Trophoblast cell (in vitro differentiated cells and primary cell): ENCODE data around the gene SEMA3A.

Source experiments
- DNase-seq, 2 donors: peaks; one replicate each; pipeline ENCODE4 v3.0.0-alpha.2; 2016
- H2AFZ ChIP-seq: 2 replicates; pipeline ENCODE4 v1.6.1; 2013; ENCODE audit warnings: low read length, moderate library complexity, mild to moderate bottlenecking; ENCODE audit not compliant: insufficient read depth, poor library complexity
- H2AK5ac ChIP-seq: 2 replicates; pipeline ENCODE4 v1.6.1; 2013; ENCODE audit warnings: mild to moderate bottlenecking, low read length
- H2BK120ac ChIP-seq: 2 replicates; pipeline ENCODE4 v1.6.1; 2013; ENCODE audit warnings: low read length, mild to moderate bottlenecking, moderate library complexity; ENCODE audit not compliant: insufficient read depth, poor library complexity
- H2BK12ac ChIP-seq: 2 replicates; pipeline ENCODE4 v1.6.1; 2013; ENCODE audit warnings: mild to moderate bottlenecking, low read length, moderate library complexity
- H2BK5ac ChIP-seq: 2 replicates; pipeline ENCODE4 v1.6.1; 2013; ENCODE audit warnings: low read length, low read depth, moderate library complexity, mild to moderate bottlenecking; ENCODE audit not compliant: poor library complexity
- H3K14ac ChIP-seq: 2 replicates; pipeline ENCODE4 v1.6.1; 2013; ENCODE audit warnings: mild to moderate bottlenecking, low read length
- H3K18ac ChIP-seq: 2 replicates; pipeline ENCODE4 v1.6.1; 2013; ENCODE audit warnings: mild to moderate bottlenecking, low read length
- H3K23ac ChIP-seq: 2 replicates; pipeline ENCODE4 v1.6.1; 2013; ENCODE audit warnings: low read length
- H3K27ac ChIP-seq: 2 replicates; pipeline ENCODE4 v1.5.1; 2013; ENCODE audit warnings: low read depth, mild to moderate bottlenecking, inconsistent platforms, low read length, moderate library complexity
- H3K27me3 ChIP-seq: 2 replicates; pipeline ENCODE4 v1.6.1; 2013; ENCODE audit warnings: inconsistent platforms, mild to moderate bottlenecking, low read length, moderate library complexity; ENCODE audit not compliant: insufficient read depth
- H3K36me3 ChIP-seq, 2 experiments: 1 replicate in 1 of 2; 2 replicates in 1 of 2; pipeline ENCODE4 v1.6.1; 2013; ENCODE audit warnings: low read length in 2 of 2, mild to moderate bottlenecking in 2 of 2, moderate library complexity in 1 of 2; ENCODE audit not compliant: insufficient read depth in 2 of 2, control insufficient read depth in 1 of 2
- H3K4ac ChIP-seq: 2 replicates; pipeline ENCODE4 v1.6.1; 2013; ENCODE audit warnings: low read depth, mild to moderate bottlenecking, low read length, moderate library complexity
- H3K4me1 ChIP-seq, 2 experiments: 1 replicate in 1 of 2; 2 replicates in 1 of 2; pipeline ENCODE4 v1.6.1; 2013; ENCODE audit warnings: low read length in 2 of 2, mild to moderate bottlenecking in 2 of 2, moderate library complexity in 1 of 2; ENCODE audit not compliant: insufficient read depth in 2 of 2, control insufficient read depth in 1 of 2
- H3K4me2 ChIP-seq: 2 replicates; pipeline ENCODE4 v1.6.1; 2013; ENCODE audit warnings: inconsistent platforms, mild to moderate bottlenecking, low read length, moderate library complexity
- H3K4me3 ChIP-seq: 2 replicates; pipeline ENCODE4 v1.5.1; 2013; ENCODE audit warnings: mild to moderate bottlenecking, low read depth, low read length, inconsistent platforms
- H3K79me1 ChIP-seq: one replicate; pipeline ENCODE4 v1.6.1; 2013; ENCODE audit warnings: low read length
- H3K79me2 ChIP-seq: 2 replicates; pipeline ENCODE4 v1.6.1; 2013; ENCODE audit warnings: low read length, mild to moderate bottlenecking; ENCODE audit not compliant: control insufficient read depth, insufficient read depth, poor library complexity
- H3K9ac ChIP-seq: 2 replicates; pipeline ENCODE4 v1.6.1; 2013; ENCODE audit warnings: mild to moderate bottlenecking, low read length
- H3K9me3 ChIP-seq: 2 replicates; pipeline ENCODE4 v1.6.1; 2013; ENCODE audit warnings: low read depth, mild to moderate bottlenecking, control low read depth, inconsistent platforms, low read length; ENCODE audit not compliant: insufficient read depth
- H4K12ac ChIP-seq: 2 replicates; pipeline ENCODE4 v1.6.1; 2013; ENCODE audit warnings: low read depth, mild to moderate bottlenecking, low read length, moderate library complexity
- H4K8ac ChIP-seq: 2 replicates; pipeline ENCODE4 v1.6.1; 2013; ENCODE audit warnings: low read depth, mild to moderate bottlenecking, low read length, moderate library complexity
- H4K91ac ChIP-seq: one replicate; pipeline ENCODE4 v1.6.1; 2013; ENCODE audit warnings: low read depth, mild to moderate bottlenecking, low read length, moderate library complexity
- WGBS: extraction: QIAGEN DNeasy Blood & Tissue Kit; methylation state at CpG from one replicate; pipeline ENCODE4 v1.1.7; 2013; ENCODE audit warnings: missing lambda C conversion rate; ENCODE audit not compliant: insufficient read length, insufficient coverage; ENCODE audit errors: extremely low coverage; 5-methylcytosine and 5-hydroxymethylcytosine counted together

Gene SEMA3A

GRCh38 chr7:83956104-83956503 lies 238.5 kb downstream of the SEMA3A start:
- H4K8ac ChIP-seq: no peak overlapping the region
- H3K36me3 ChIP-seq: no peaks in the 10 kb centered on the region
- no CpG with 5 or more reads among the region's 2 CpGs for WGBS
- no peak overlapping the region for H3K27ac ChIP-seq
- H2AK5ac ChIP-seq: no peak overlapping the region
- no peaks in the 10 kb centered on the region for H3K4me1 ChIP-seq
- H2BK120ac ChIP-seq: no peak overlapping the region
- H3K14ac ChIP-seq: no peak overlapping the region
- H3K27me3 ChIP-seq: no peaks in the 10 kb centered on the region
- no peaks in the 10 kb centered on the region for H3K79me1 ChIP-seq
- H3K79me2 ChIP-seq: no peaks in the 10 kb centered on the region
- H2BK12ac ChIP-seq: no peak overlapping the region
- no peak overlapping the region for H3K4me2 ChIP-seq
- DNase-seq: peak; percentile 54 to 86
- no peak overlapping the region for H2BK5ac ChIP-seq
- no peak overlapping the region for H2AFZ ChIP-seq
- no peak overlapping the region for H3K4me3 ChIP-seq
- no peak overlapping the region for H3K23ac ChIP-seq
- no peaks in the 10 kb centered on the region for H3K9me3 ChIP-seq
- H3K4ac ChIP-seq: no peak overlapping the region
- H3K9ac ChIP-seq: no peak overlapping the region
- H4K12ac ChIP-seq: no peak overlapping the region
- H3K18ac ChIP-seq: no peak overlapping the region
- no peak overlapping the region for H4K91ac ChIP-seq

DNA sequence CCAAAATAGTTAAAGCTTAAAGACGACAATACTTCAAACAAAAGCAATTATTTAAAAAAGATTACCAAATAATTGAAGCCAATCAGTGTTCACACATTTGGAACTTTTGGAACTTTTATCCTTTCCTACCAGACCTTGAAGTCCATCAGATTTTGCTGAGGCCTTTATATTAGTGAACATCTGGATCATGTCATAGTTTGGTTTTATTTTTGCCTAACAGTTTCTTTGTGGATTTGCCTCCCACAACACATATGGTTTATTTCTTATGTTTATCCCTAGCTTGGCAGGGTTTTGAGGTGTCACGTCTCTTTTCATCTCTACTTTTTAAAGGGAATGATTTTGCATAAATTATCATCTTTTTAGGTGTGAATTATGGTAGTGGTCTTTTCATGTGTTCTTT lies 242.4 kb downstream of the SEMA3A start:
- H3K18ac ChIP-seq: no peak overlapping the region
- H3K4me1 ChIP-seq: no peaks in the 10 kb centered on the region
- H4K91ac ChIP-seq: no peak overlapping the region
- H3K14ac ChIP-seq: no peak overlapping the region
- no peak overlapping the region for H2BK120ac ChIP-seq
- H3K4me2 ChIP-seq: no peak overlapping the region
- no peak overlapping the region for H2BK5ac ChIP-seq
- no peak overlapping the region for H2BK12ac ChIP-seq
- no peak overlapping the region for H3K23ac ChIP-seq
- no CpG with 5 or more reads among the region's 2 CpGs for WGBS
- H3K79me2 ChIP-seq: no peaks in the 10 kb centered on the region
- H3K27ac ChIP-seq: no peak overlapping the region
- H3K4me3 ChIP-seq: no peak overlapping the region
- H4K12ac ChIP-seq: no peak overlapping the region
- no peaks in the 10 kb centered on the region for H3K9me3 ChIP-seq
- no peak overlapping the region for H4K8ac ChIP-seq
- no peak overlapping the region for H3K4ac ChIP-seq
- no peak overlapping the region for H3K9ac ChIP-seq
- no peak overlapping the region for H2AFZ ChIP-seq
- no peaks in the 10 kb centered on the region for H3K79me1 ChIP-seq
- DNase-seq: no peak
- H3K27me3 ChIP-seq: no peaks in the 10 kb centered on the region
- H2AK5ac ChIP-seq: no peak overlapping the region
- H3K36me3 ChIP-seq: no peaks in the 10 kb centered on the region

GRCh38 chr7:83947260-83947659 lies 247.3 kb downstream of the SEMA3A start:
- H2AFZ ChIP-seq: no peak overlapping the region
- H3K9ac ChIP-seq: no peak overlapping the region
- no peak overlapping the region for H2BK120ac ChIP-seq
- no peak overlapping the region for H3K4me2 ChIP-seq
- H3K79me1 ChIP-seq: no peaks in the 10 kb centered on the region
- H3K4me1 ChIP-seq: no peaks in the 10 kb centered on the region
- no peaks in the 10 kb centered on the region for H3K9me3 ChIP-seq
- H4K12ac ChIP-seq: no peak overlapping the region
- H4K8ac ChIP-seq: no peak overlapping the region
- H4K91ac ChIP-seq: no peak overlapping the region
- H3K27me3 ChIP-seq: no peaks in the 10 kb centered on the region
- H3K4ac ChIP-seq: no peak overlapping the region
- no peak overlapping the region for H3K27ac ChIP-seq
- H3K4me3 ChIP-seq: no peak overlapping the region
- no peak overlapping the region for H3K14ac ChIP-seq
- no peak overlapping the region for H2BK5ac ChIP-seq
- H3K79me2 ChIP-seq: no peaks in the 10 kb centered on the region
- no peak overlapping the region for H3K18ac ChIP-seq
- no CpG with 5 or more reads among the region's 2 CpGs for WGBS
- H3K23ac ChIP-seq: no peak overlapping the region
- H2AK5ac ChIP-seq: no peak overlapping the region
- no peaks in the 10 kb centered on the region for H3K36me3 ChIP-seq
- no peak overlapping the region for H2BK12ac ChIP-seq
- peak; percentile 3 to 44 for DNase-seq

- no peak overlapping the region for H4K8ac ChIP-seq
- H3K4me1 ChIP-seq: no peaks in the 10 kb centered on the region
- H3K27ac ChIP-seq: no peak overlapping the region
- no peaks in the 10 kb centered on the region for H3K9me3 ChIP-seq
- no peak overlapping the region for H2BK120ac ChIP-seq
- no peak overlapping the region for H4K91ac ChIP-seq
- H3K27me3 ChIP-seq: no peaks in the 10 kb centered on the region
- H3K9ac ChIP-seq: no peak overlapping the region
- no peak overlapping the region for H3K18ac ChIP-seq
- no peak overlapping the region for H3K14ac ChIP-seq
- no peaks in the 10 kb centered on the region for H3K36me3 ChIP-seq
- no peak overlapping the region for H3K23ac ChIP-seq
- no peak overlapping the region for H3K4me2 ChIP-seq
- DNase-seq: peak in 1 of 2 donors; percentile 92
- no peak overlapping the region for H2AK5ac ChIP-seq
- no peaks in the 10 kb centered on the region for H3K79me2 ChIP-seq
- no peak overlapping the region for H3K4me3 ChIP-seq
- no peaks in the 10 kb centered on the region for H3K79me1 ChIP-seq
- no peak overlapping the region for H4K12ac ChIP-seq
- no CpG with 5 or more reads among the region's 3 CpGs for WGBS
- no peak overlapping the region for H2BK12ac ChIP-seq
- H2BK5ac ChIP-seq: no peak overlapping the region
- H3K4ac ChIP-seq: no peak overlapping the region
- no peak overlapping the region for H2AFZ ChIP-seq
These were observed 247.8 kb downstream of the SEMA3A start for GRCh38 chr7:83946801-83947200.
